ENCODE results near the gene MCTS1.

DNA sequence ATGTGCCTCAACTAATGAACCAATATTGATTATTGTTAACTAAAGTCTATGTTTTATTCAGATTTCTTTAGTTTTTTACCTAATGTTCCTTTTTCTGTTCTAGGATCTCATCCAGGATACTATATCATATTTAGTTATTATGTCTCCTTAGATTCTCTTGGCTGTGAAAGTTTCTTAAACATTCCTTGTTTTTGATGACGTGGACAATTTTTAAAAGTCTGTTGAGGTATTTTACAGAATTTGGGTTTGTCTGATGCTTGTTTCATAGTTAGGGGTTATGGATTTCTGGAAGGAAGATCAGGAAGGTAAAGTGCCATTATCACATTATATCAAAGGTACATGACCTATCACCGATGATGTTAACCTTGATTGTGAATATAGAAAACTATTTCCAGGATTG lies 18.2 kb upstream of the MCTS1 start:
- TF ChIP-seq, protein P1, sequence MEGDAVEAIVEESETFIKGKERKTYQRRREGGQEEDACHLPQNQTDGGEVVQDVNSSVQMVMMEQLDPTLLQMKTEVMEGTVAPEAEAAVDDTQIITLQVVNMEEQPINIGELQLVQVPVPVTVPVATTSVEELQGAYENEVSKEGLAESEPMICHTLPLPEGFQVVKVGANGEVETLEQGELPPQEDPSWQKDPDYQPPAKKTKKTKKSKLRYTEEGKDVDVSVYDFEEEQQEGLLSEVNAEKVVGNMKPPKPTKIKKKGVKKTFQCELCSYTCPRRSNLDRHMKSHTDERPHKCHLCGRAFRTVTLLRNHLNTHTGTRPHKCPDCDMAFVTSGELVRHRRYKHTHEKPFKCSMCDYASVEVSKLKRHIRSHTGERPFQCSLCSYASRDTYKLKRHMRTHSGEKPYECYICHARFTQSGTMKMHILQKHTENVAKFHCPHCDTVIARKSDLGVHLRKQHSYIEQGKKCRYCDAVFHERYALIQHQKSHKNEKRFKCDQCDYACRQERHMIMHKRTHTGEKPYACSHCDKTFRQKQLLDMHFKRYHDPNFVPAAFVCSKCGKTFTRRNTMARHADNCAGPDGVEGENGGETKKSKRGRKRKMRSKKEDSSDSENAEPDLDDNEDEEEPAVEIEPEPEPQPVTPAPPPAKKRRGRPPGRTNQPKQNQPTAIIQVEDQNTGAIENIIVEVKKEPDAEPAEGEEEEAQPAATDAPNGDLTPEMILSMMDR (IDR thresholded peaks at IDR 0.05; ENCODE audit: low read depth, low read length, missing input control) = no peak
- TF ChIP-seq, protein P2, sequence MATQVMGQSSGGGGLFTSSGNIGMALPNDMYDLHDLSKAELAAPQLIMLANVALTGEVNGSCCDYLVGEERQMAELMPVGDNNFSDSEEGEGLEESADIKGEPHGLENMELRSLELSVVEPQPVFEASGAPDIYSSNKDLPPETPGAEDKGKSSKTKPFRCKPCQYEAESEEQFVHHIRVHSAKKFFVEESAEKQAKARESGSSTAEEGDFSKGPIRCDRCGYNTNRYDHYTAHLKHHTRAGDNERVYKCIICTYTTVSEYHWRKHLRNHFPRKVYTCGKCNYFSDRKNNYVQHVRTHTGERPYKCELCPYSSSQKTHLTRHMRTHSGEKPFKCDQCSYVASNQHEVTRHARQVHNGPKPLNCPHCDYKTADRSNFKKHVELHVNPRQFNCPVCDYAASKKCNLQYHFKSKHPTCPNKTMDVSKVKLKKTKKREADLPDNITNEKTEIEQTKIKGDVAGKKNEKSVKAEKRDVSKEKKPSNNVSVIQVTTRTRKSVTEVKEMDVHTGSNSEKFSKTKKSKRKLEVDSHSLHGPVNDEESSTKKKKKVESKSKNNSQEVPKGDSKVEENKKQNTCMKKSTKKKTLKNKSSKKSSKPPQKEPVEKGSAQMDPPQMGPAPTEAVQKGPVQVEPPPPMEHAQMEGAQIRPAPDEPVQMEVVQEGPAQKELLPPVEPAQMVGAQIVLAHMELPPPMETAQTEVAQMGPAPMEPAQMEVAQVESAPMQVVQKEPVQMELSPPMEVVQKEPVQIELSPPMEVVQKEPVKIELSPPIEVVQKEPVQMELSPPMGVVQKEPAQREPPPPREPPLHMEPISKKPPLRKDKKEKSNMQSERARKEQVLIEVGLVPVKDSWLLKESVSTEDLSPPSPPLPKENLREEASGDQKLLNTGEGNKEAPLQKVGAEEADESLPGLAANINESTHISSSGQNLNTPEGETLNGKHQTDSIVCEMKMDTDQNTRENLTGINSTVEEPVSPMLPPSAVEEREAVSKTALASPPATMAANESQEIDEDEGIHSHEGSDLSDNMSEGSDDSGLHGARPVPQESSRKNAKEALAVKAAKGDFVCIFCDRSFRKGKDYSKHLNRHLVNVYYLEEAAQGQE (IDR thresholded peaks at IDR 0.05) = no peak
- TF ChIP-seq, protein P3, sequence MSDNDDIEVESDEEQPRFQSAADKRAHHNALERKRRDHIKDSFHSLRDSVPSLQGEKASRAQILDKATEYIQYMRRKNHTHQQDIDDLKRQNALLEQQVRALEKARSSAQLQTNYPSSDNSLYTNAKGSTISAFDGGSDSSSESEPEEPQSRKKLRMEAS (IDR thresholded peaks at IDR 0.05) = no peak
- TF ChIP-seq, protein P4, sequence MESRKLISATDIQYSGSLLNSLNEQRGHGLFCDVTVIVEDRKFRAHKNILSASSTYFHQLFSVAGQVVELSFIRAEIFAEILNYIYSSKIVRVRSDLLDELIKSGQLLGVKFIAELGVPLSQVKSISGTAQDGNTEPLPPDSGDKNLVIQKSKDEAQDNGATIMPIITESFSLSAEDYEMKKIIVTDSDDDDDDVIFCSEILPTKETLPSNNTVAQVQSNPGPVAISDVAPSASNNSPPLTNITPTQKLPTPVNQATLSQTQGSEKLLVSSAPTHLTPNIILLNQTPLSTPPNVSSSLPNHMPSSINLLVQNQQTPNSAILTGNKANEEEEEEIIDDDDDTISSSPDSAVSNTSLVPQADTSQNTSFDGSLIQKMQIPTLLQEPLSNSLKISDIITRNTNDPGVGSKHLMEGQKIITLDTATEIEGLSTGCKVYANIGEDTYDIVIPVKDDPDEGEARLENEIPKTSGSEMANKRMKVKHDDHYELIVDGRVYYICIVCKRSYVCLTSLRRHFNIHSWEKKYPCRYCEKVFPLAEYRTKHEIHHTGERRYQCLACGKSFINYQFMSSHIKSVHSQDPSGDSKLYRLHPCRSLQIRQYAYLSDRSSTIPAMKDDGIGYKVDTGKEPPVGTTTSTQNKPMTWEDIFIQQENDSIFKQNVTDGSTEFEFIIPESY (IDR thresholded peaks at IDR 0.05) = no peak
- no peak for TF ChIP-seq TAF1 (conservative IDR thresholded peaks at IDR 0.05)
- TF ChIP-seq YY1 (IDR thresholded peaks at IDR 0.05) = no peak
- no peak for TF ChIP-seq EGR1 (IDR thresholded peaks at IDR 0.05; ENCODE audit: low read depth in 2 of 2)
- no peak for TF ChIP-seq GABPA (IDR thresholded peaks at IDR 0.05 in 1 of 2, conservative IDR thresholded peaks at IDR 0.05 in 1 of 2)
- TF ChIP-seq, protein P5, sequence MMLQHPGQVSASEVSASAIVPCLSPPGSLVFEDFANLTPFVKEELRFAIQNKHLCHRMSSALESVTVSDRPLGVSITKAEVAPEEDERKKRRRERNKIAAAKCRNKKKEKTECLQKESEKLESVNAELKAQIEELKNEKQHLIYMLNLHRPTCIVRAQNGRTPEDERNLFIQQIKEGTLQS (IDR thresholded peaks at IDR 0.05) = no peak
- TF ChIP-seq SP1 (IDR thresholded peaks at IDR 0.05) = no peak
- no peak for TF ChIP-seq FOXA1 (IDR thresholded peaks at IDR 0.05)
- TF ChIP-seq RAD21 (IDR thresholded peaks at IDR 0.05) = no peak
- no peak for TF ChIP-seq RXRA (IDR thresholded peaks at IDR 0.05)
